Ishikawa (cell line): ENCODE measurements around the gene SLAMF1.

Experiments
- CEBPB ChIP-seq: IDR thresholded peaks from 2 replicates; pipeline ENCODE4 v1.6.1; 2012
- EGR1 ChIP-seq: IDR thresholded peaks from 2 replicates; pipeline ENCODE4 v1.6.1; 2012
- EP300 ChIP-seq: IDR thresholded peaks from 2 replicates; pipeline ENCODE4 v1.6.1; 2012; ENCODE audit warnings: borderline replicate concordance
- FOXM1 ChIP-seq: IDR thresholded peaks from 2 replicates; pipeline ENCODE4 v1.6.1; 2012; ENCODE audit warnings: low read depth, borderline replicate concordance
- MAX ChIP-seq: IDR thresholded peaks from 2 replicates; pipeline ENCODE4 v1.6.1; 2012
- RAD21 ChIP-seq: IDR thresholded peaks from 2 replicates; pipeline ENCODE4 v1.6.1; 2012; ENCODE audit warnings: low read depth
- REST ChIP-seq: IDR thresholded peaks from 2 replicates; pipeline ENCODE4 v1.6.1; 2012; ENCODE audit warnings: low read depth, mild to moderate bottlenecking
- TAF1 ChIP-seq: IDR thresholded peaks from 2 replicates; pipeline ENCODE4 v1.6.1; 2012; ENCODE audit warnings: low read depth, mild to moderate bottlenecking
- TEAD4 ChIP-seq: IDR thresholded peaks from 2 replicates; pipeline ENCODE4 v1.6.1; 2012
- USF1 ChIP-seq: IDR thresholded peaks from 2 replicates; pipeline ENCODE4 v1.6.1; 2012
- YY1 ChIP-seq: IDR thresholded peaks from 2 replicates; pipeline ENCODE4 v1.6.1; 2012; ENCODE audit warnings: low read depth
- ZBTB7A ChIP-seq: IDR thresholded peaks from 2 replicates; pipeline ENCODE4 v1.6.1; 2012; ENCODE audit warnings: low read depth

- TF ChIP-seq TAF1 (no peak), RAD21 (no peak), REST (no peak), MAX (no peak), YY1 (no peak), EP300 (no peak), USF1 (no peak), FOXM1 (no peak), TEAD4 (no peak), ZBTB7A (no peak), EGR1 (no peak), CEBPB (no peak)
Observed at GRCh38 chr1:160630523-160631451, 16.1 kb downstream of the SLAMF1 start.
